H9 (cell line): Measurements from ENCODE around the gene AIFM2. TPM values are rescaled to one million over a fixed set of nuclear protein-coding genes. Genes with fewer than 3 reads are reported as not detected.

ENCODE experiments used
- DNase-seq: peaks from one replicate; pipeline ENCODE4 v3.0.0-alpha.2; 2017
- H2AFZ ChIP-seq: one replicate; pipeline ENCODE4 v1.6.1; 2013; ENCODE audit warnings: mild to moderate bottlenecking, low read length, control low read depth, moderate library complexity
- H2AK5ac ChIP-seq: 2 replicates; pipeline ENCODE4 v1.6.1; 2013; ENCODE audit warnings: low read length, control low read depth, mixed read lengths; ENCODE audit not compliant: insufficient read length
- H2BK120ac ChIP-seq: one replicate; pipeline ENCODE4 v1.6.1; 2013; ENCODE audit warnings: low read depth, mild to moderate bottlenecking, low read length, control low read depth, inconsistent platforms; ENCODE audit not compliant: poor library complexity, severe bottlenecking
- H2BK12ac ChIP-seq: 2 replicates; pipeline ENCODE4 v1.6.1; 2013; ENCODE audit warnings: low read length, control low read depth, mixed read lengths, low read depth; ENCODE audit not compliant: insufficient read length
- H2BK15ac ChIP-seq: 2 replicates; pipeline ENCODE4 v1.6.1; 2013; ENCODE audit warnings: low read depth, low read length, control low read depth
- H2BK20ac ChIP-seq: one replicate; pipeline ENCODE4 v1.6.1; 2013; ENCODE audit warnings: low read depth, mild to moderate bottlenecking, low read length, control low read depth, inconsistent platforms; ENCODE audit not compliant: poor library complexity, severe bottlenecking
- H2BK5ac ChIP-seq: 2 replicates; pipeline ENCODE4 v1.6.1; 2013; ENCODE audit warnings: low read length, control low read depth, mixed read lengths; ENCODE audit not compliant: insufficient read length
- H3K14ac ChIP-seq: 2 replicates; pipeline ENCODE4 v1.6.1; 2013; ENCODE audit warnings: low read length, control low read depth; ENCODE audit not compliant: insufficient read depth
- H3K18ac ChIP-seq: 2 replicates; pipeline ENCODE4 v1.6.1; 2013; ENCODE audit warnings: low read depth, mild to moderate bottlenecking, mixed read lengths, low read length, control low read depth; ENCODE audit not compliant: insufficient read length
- H3K23ac ChIP-seq: 2 replicates; pipeline ENCODE4 v1.6.1; 2013; ENCODE audit warnings: low read length, control low read depth, mixed read lengths, low read depth; ENCODE audit not compliant: insufficient read length
- H3K23me2 ChIP-seq: 2 replicates; pipeline ENCODE4 v1.6.1; 2013; ENCODE audit warnings: low read depth, mild to moderate bottlenecking, mixed read lengths, low read length, control low read depth; ENCODE audit not compliant: insufficient read length, poor library complexity, severe bottlenecking
- H3K27ac ChIP-seq: 2 replicates; pipeline ENCODE4 v1.5.1; 2013; ENCODE audit warnings: low read length, control low read depth, mixed read lengths, low read depth; ENCODE audit not compliant: insufficient read length
- H3K27me3 ChIP-seq: 2 replicates; pipeline ENCODE4 v1.6.1; 2013; ENCODE audit warnings: low read length, control low read depth, inconsistent platforms; ENCODE audit not compliant: insufficient read depth
- H3K4ac ChIP-seq: 2 replicates; pipeline ENCODE4 v1.6.1; 2013; ENCODE audit warnings: low read depth, mild to moderate bottlenecking, control low read depth, inconsistent platforms, low read length, moderate library complexity
- H3K4me1 ChIP-seq: 2 replicates; pipeline ENCODE4 v1.6.1; 2013; ENCODE audit warnings: low read length, control low read depth, inconsistent platforms; ENCODE audit not compliant: insufficient read depth
- H3K4me2 ChIP-seq: 2 replicates; pipeline ENCODE4 v1.6.1; 2013; ENCODE audit warnings: low read length, control low read depth, mixed read lengths; ENCODE audit not compliant: insufficient read length, insufficient read depth
- H3K56ac ChIP-seq: 2 replicates; pipeline ENCODE4 v1.6.1; 2013; ENCODE audit warnings: low read depth, mild to moderate bottlenecking, mixed read lengths, low read length, control low read depth; ENCODE audit not compliant: insufficient read length
- H3K79me1 ChIP-seq: 2 replicates; pipeline ENCODE4 v1.6.1; 2013; ENCODE audit warnings: low read depth, mild to moderate bottlenecking, moderate library complexity, low read length, control low read depth, inconsistent platforms; ENCODE audit not compliant: insufficient read depth, poor library complexity, severe bottlenecking
- H3K79me2 ChIP-seq: 2 replicates; pipeline ENCODE4 v1.6.1; 2013; ENCODE audit warnings: low read length, control low read depth, inconsistent platforms; ENCODE audit not compliant: insufficient read depth
- H3K9ac ChIP-seq: 2 replicates; pipeline ENCODE4 v1.6.1; 2013; ENCODE audit warnings: low read length, control low read depth, mixed read lengths; ENCODE audit not compliant: insufficient read length; ENCODE audit errors: extremely low read depth
- H3K9me3 ChIP-seq: one replicate; pipeline ENCODE4 v1.6.1; 2013; ENCODE audit warnings: low read depth, low read length, inconsistent platforms; ENCODE audit not compliant: control insufficient read depth
- H3T11ph ChIP-seq: one replicate; pipeline ENCODE4 v1.6.1; 2013; ENCODE audit warnings: mild to moderate bottlenecking, low read length, control low read depth, inconsistent platforms
- H4K20me1 ChIP-seq: one replicate; pipeline ENCODE4 v1.6.1; 2013; ENCODE audit not compliant: control insufficient read depth, insufficient read length, insufficient read depth
- H4K5ac ChIP-seq: 2 replicates; pipeline ENCODE4 v1.6.1; 2013; ENCODE audit warnings: low read depth, mild to moderate bottlenecking, mixed read lengths, low read length, control low read depth; ENCODE audit not compliant: insufficient read length
- H4K8ac ChIP-seq: replicated peaks from 2 replicates; pipeline ENCODE4 v1.6.1; 2013; ENCODE audit warnings: low read length, control low read depth, mixed read lengths, low read depth; ENCODE audit not compliant: insufficient read length
- H4K91ac ChIP-seq: 2 replicates; pipeline ENCODE4 v1.6.1; 2013; ENCODE audit warnings: low read depth, mild to moderate bottlenecking, moderate library complexity, mixed read lengths, low read length, control low read depth; ENCODE audit not compliant: insufficient read length
- H3K27ac Mint-ChIP-seq, 3 experiments: 2 replicates in 2 of 3; 3 replicates in 1 of 3; pipeline ENCODE4 v1.8.0; 2020 to 2021; ENCODE audit warnings: mixed read lengths in 3 of 3, mild to moderate bottlenecking in 1 of 3, moderate library complexity in 1 of 3
- H3K27me3 Mint-ChIP-seq: 2 replicates; pipeline ENCODE4 v1.8.0; 2021; ENCODE audit warnings: low read depth, mild to moderate bottlenecking, moderate library complexity, mixed read lengths
- H3K36me3 Mint-ChIP-seq, 3 experiments: 2 replicates in 2 of 3; 3 replicates in 1 of 3; pipeline ENCODE4 v1.8.0; 2020 to 2021; ENCODE audit warnings: low read depth in 3 of 3, mixed read lengths in 3 of 3; ENCODE audit not compliant: insufficient read depth in 1 of 3
- H3K4me1 Mint-ChIP-seq, 2 experiments: 2 replicates each; pipeline ENCODE4 v1.8.0; 2020; ENCODE audit warnings: mixed read lengths in 2 of 2
- H3K4me3 Mint-ChIP-seq, 2 experiments: 2 replicates in 1 of 2; 3 replicates in 1 of 2; pipeline ENCODE4 v1.8.0; 2020 to 2021; ENCODE audit warnings: mild to moderate bottlenecking in 2 of 2, mixed read lengths in 2 of 2, moderate library complexity in 1 of 2
- H3K9me3 Mint-ChIP-seq, 2 experiments: 2 replicates in 1 of 2; 3 replicates in 1 of 2; pipeline ENCODE4 v1.8.0; 2020; ENCODE audit warnings: mild to moderate bottlenecking in 2 of 2, mixed read lengths in 2 of 2, moderate library complexity in 1 of 2
- CTCF ChIP-seq: fragments of 200-600 bp; sonication (generic); conservative IDR thresholded peaks from 3 replicates; pipeline ENCODE4 v1.8.0; 2021; ENCODE audit warnings: antibody characterized with exemption, mild to moderate bottlenecking
- WGBS: extraction: QIAGEN DNeasy Blood & Tissue Kit; methylation state at CpG from one replicate; pipeline ENCODE4 v1.1.7; 2013; ENCODE audit warnings: missing lambda C conversion rate, low lambda C conversion rate, mixed read lengths; ENCODE audit not compliant: insufficient read length; ENCODE audit errors: extremely low coverage; 5-methylcytosine and 5-hydroxymethylcytosine counted together
- total RNA-seq: library from RNA; stranded (reverse); gene quantifications from 2 replicates; pipeline ENCODE4 v1.2.1, GENCODE V29; 2021

Gene AIFM2
- total RNA-seq, 1 experiment from 2014 or later, result 5.3 TPM

DNA sequence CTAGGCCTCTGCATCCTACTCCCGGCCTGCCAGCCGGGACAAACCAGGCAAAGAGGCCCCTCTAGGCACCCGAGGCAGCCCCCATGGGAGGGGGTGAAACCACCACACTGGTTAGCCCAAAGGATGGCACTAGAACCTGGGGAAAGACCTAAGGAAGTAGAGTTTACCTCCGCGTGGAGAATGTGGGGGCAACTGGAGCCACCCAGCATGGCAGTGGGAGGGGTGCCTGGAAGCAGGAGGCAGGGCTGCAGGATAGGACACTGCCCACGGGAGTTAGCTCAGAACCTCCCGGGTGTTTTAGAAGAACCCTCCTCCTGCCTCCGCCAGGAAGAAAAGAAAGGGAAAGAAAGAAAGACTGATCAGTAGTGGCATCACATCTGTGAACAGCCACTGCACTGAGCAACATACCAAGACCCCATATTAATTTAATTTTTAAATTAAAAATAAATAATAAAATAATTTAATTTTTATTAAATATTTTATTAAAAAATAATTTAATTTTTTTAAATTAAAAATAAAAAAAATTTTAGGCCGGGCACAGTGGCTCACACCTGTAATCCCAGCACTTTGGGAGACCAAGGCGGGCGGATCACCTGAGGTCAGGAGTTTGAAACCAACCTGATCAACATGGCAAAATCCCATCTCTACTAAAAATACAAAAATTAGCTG is 11.2 kb downstream of the AIFM2 start:
- H3K9ac ChIP-seq, result no peak overlapping the region
- no peak overlapping the region for H2BK20ac ChIP-seq
- no peaks in the 10 kb centered on the region for H3K23me2 ChIP-seq
- Mint-ChIP-seq H3K36me3 (no peaks in the 10 kb centered on the region), H3K9me3 (peaks cover 0 to 2% of the 10 kb centered on the region in 2 experiments; a peak in 2 of 5 replicates), H3K4me3 (no peak overlapping the region), H3K4me1 (peaks cover 0 to 3% of the 10 kb centered on the region in 2 experiments; a peak in 3 of 4 replicates), H3K27ac (no peak overlapping the region), H3K27me3 (no peaks in the 10 kb centered on the region; the same call in 1 of the 2 replicates)
- no peaks in the 10 kb centered on the region for H3K79me1 ChIP-seq
- no peak overlapping the region for H4K91ac ChIP-seq
- H3K18ac ChIP-seq, result no peak overlapping the region
- no peak overlapping the region for H2BK120ac ChIP-seq
- no peak overlapping the region for H4K8ac ChIP-seq
- H3K4me1 ChIP-seq, result no peaks in the 10 kb centered on the region
- no peaks in the 10 kb centered on the region for H3K79me2 ChIP-seq
- H2AK5ac ChIP-seq, result no peak overlapping the region
- H2BK12ac ChIP-seq, result no peak overlapping the region
- DNase-seq, result no peak
- H2BK5ac ChIP-seq, result no peak overlapping the region
- TF ChIP-seq CTCF, result no peak
- H3K23ac ChIP-seq, result no peak overlapping the region
- no peak overlapping the region for H2AFZ ChIP-seq
- no peak overlapping the region for H4K5ac ChIP-seq
- no peak overlapping the region for H3K56ac ChIP-seq
- H3T11ph ChIP-seq, result no peak overlapping the region
- no peak overlapping the region for H3K4me2 ChIP-seq
- H4K20me1 ChIP-seq, result no peaks in the 10 kb centered on the region
- no peak overlapping the region for H3K14ac ChIP-seq
- H3K27ac ChIP-seq, result no peak overlapping the region
- no CpG with 5 or more reads among the region's 11 CpGs for WGBS
- H2BK15ac ChIP-seq, result no peak overlapping the region; the same call in 1 of the 2 replicates
- H3K27me3 ChIP-seq, result no peaks in the 10 kb centered on the region
- no peak overlapping the region for H3K4ac ChIP-seq
- H3K9me3 ChIP-seq, result no peaks in the 10 kb centered on the region
